HepG2 (cell line): ENCODE results near the gene CA9. TPM values are rescaled to one million over a fixed set of nuclear protein-coding genes. Genes with fewer than 3 reads are reported as not detected.

ENCODE experiments used
- ATAC-seq: fragments of 200-7000 bp; cut with Tn5 transposase; 3 replicates; pipeline ENCODE4 v1.9.1; 2020; ENCODE audit warnings: mild to moderate bottlenecking, moderate library complexity
- BruUV-seq: library from RNA; stranded (reverse); fragments of 400-500 nt; replicated peaks from 2 replicates; lab custom pipeline; 2021; lab: Mats Ljungman, UMichigan
- CTCF ChIA-PET: fragments of 300-600 bp; formaldehyde crosslinking; extraction: SDS; loops from one replicate; lab custom pipeline; 2021; ENCODE audit warnings: low total read pairs, inconsistent platforms, low intra/inter-chr PET ratio; lab: Yijun Ruan, JAX
- POLR2A ChIA-PET: fragments of 350-600 bp; sonication (Branson Sonifier 250); formaldehyde crosslinking; loops from one replicate; lab custom pipeline; 2020; ENCODE audit warnings: antibody characterized with exemption, inconsistent platforms; lab: Yijun Ruan, JAX
- DNase-seq: peaks from one replicate; pipeline ENCODE4 v3.0.0-alpha.2; 2015; ENCODE audit warnings: low spot score
- FAIRE-seq: peaks from 3 replicates; lab custom pipeline; 2011; peaks lifted over from hg19 to GRCh38; lab: Jason Lieb, UNC
- H2AFZ ChIP-seq: one replicate; pipeline ENCODE4 v1.6.1; 2011; ENCODE audit warnings: low read length, inconsistent platforms
- H3K27ac ChIP-seq: fragments of 300-600 bp; 3 replicates; pipeline ENCODE4 v1.8.0; 2011; ENCODE audit warnings: mixed run types, mild to moderate bottlenecking, mixed read lengths, low read length, inconsistent platforms; ENCODE audit not compliant: insufficient read depth; ENCODE audit errors: extremely low read length
- H3K27me3 ChIP-seq, 2 experiments: fragments of 200-600 bp in 1 of 2; 2 replicates in 1 of 2; 3 replicates in 1 of 2; pipeline versions ENCODE4 v1.6.0 to v1.8.0; 2011; ENCODE audit warnings: low read length in 2 of 2, mild to moderate bottlenecking in 2 of 2, moderate library complexity in 2 of 2, inconsistent platforms in 1 of 2; ENCODE audit not compliant: insufficient read depth in 2 of 2, control insufficient read depth in 1 of 2
- H3K36me3 ChIP-seq, 2 experiments: fragments of 200-600 bp in 1 of 2; replicated peaks in 1 of 2; 2 replicates in 1 of 2; 3 replicates in 1 of 2; pipeline versions ENCODE4 v1.5.1 to v1.8.0; 2011; ENCODE audit warnings: low read length in 2 of 2, inconsistent platforms in 1 of 2; ENCODE audit not compliant: insufficient read depth in 2 of 2, control insufficient read depth in 1 of 2
- H3K4me1 ChIP-seq: 2 replicates; pipeline ENCODE4 v1.5.1; 2012; ENCODE audit warnings: low read length, inconsistent platforms; ENCODE audit not compliant: insufficient read depth
- H3K4me2 ChIP-seq: 2 replicates; pipeline ENCODE4 v1.6.0; 2011; ENCODE audit warnings: low read depth, low read length, inconsistent platforms
- H3K4me3 ChIP-seq, 3 experiments: fragments of 200-600 bp in 1 of 3; sonication (generic), shearing (Covaris generic) in 1 of 3; replicated peaks in 1 of 3; 2 replicates each; pipeline ENCODE4 v1.5.1; 2011 to 2016; ENCODE audit warnings: low read length in 3 of 3, inconsistent platforms in 2 of 3, low read depth in 2 of 3, mild to moderate bottlenecking in 2 of 3, control low read depth in 1 of 3, mixed read lengths in 1 of 3; ENCODE audit not compliant: insufficient read depth in 1 of 3
- H3K79me2 ChIP-seq: one replicate; pipeline ENCODE4 v1.6.1; 2011; ENCODE audit warnings: low read length, inconsistent platforms; ENCODE audit not compliant: insufficient read depth
- H3K9ac ChIP-seq: 2 replicates; pipeline ENCODE4 v1.6.0; 2011; ENCODE audit warnings: mild to moderate bottlenecking, low read depth, low read length, inconsistent platforms; ENCODE audit not compliant: insufficient read depth
- H3K9me3 ChIP-seq: 2 replicates; pipeline ENCODE4 v1.5.1; 2012; ENCODE audit warnings: mild to moderate bottlenecking, low read length
- H4K20me1 ChIP-seq: 2 replicates; pipeline ENCODE4 v1.6.0; 2011; ENCODE audit warnings: inconsistent platforms, mild to moderate bottlenecking, low read length, moderate library complexity; ENCODE audit not compliant: insufficient read depth
- CHD4 ChIP-seq: fragments of 200-600 bp; sonication (generic); IDR thresholded peaks from 2 replicates; pipeline ENCODE4 v1.7.0; 2017; ENCODE audit warnings: mild to moderate bottlenecking, low read length, borderline replicate concordance
- MIER3 ChIP-seq: IDR thresholded peaks from 2 replicates; pipeline ENCODE4 v1.6.1; 2016; ENCODE audit warnings: missing compliant biosample characterization, borderline replicate concordance
- MLLT10 ChIP-seq: sonication (generic); formaldehyde crosslinking; IDR thresholded peaks from 2 replicates; pipeline ENCODE4 v1.4.0; 2020; ENCODE audit warnings: missing genetic modification reagents
- NCOA2 ChIP-seq: sonication (generic); formaldehyde crosslinking; IDR thresholded peaks from 2 replicates; pipeline ENCODE4 v1.8.0; 2022; ENCODE audit warnings: inconsistent platforms
- PITX1 ChIP-seq: sonication (generic); formaldehyde crosslinking; IDR thresholded peaks from 2 replicates; pipeline ENCODE4 v1.5.1; 2020; ENCODE audit warnings: mild to moderate bottlenecking, missing genetic modification reagents
- RARA ChIP-seq: IDR thresholded peaks from 2 replicates; pipeline ENCODE4 v1.6.1; 2016; ENCODE audit warnings: missing genetic modification reagents, missing compliant biosample characterization
- ZNF24 ChIP-seq: fragments of 450-650 bp; IDR thresholded peaks from 2 replicates; pipeline ENCODE4 v1.6.1; 2017; ENCODE audit warnings: antibody characterized with exemption, mild to moderate bottlenecking
- ZNF251 ChIP-seq: sonication (generic); formaldehyde crosslinking; IDR thresholded peaks from 2 replicates; pipeline ENCODE4 v1.9.0; 2021; ENCODE audit warnings: mild to moderate bottlenecking, missing genetic modification reagents
- ZNF564 ChIP-seq: sonication (generic); formaldehyde crosslinking; IDR thresholded peaks from 2 replicates; pipeline ENCODE4 v1.8.1; 2023; ENCODE audit warnings: mild to moderate bottlenecking, missing genetic modification reagents
- ZNF724P ChIP-seq: sonication (generic); formaldehyde crosslinking; IDR thresholded peaks from 2 replicates; pipeline ENCODE4 v1.8.0; 2022; ENCODE audit warnings: missing genetic modification reagents, borderline replicate concordance
- WGBS: methylation state at CpG from one replicate; pipeline ENCODE4 v1.1.6; 2017; ENCODE audit warnings: low lambda C conversion rate; 5-methylcytosine and 5-hydroxymethylcytosine counted together
- in situ Hi-C: cut with HindIII; loops from 2 replicates; pipeline ENCODE4 v1.10.0; 2017; ENCODE audit warnings: low pct_unique_long_range_greater_than_20kb; ENCODE audit not compliant: extremely low pct_ligation_motif_present
- intact Hi-C: fragments of 100-400 bp; cut with micrococcal nuclease; formaldehyde crosslinking; loops from one replicate; pipeline ENCODE4 v1.10.0; 2022; ENCODE audit not compliant: unreplicated experiment
- polyA plus RNA-seq, 8 experiments: library from polyadenylated mRNA; depleted of rRNA in 3 of 8; stranded (reverse) in 7 of 8; unstranded in 1 of 8; fragments of >200 nt; fragmentation: Illumina TruSeq in 4 of 8; extraction: Trizol in 4 of 8; gene quantifications; 2 replicates each; pipeline versions ENCODE4 v1.2.1 to v1.2.3, GENCODE V29; 2011 to 2016; ENCODE audit warnings: low read depth in 4 of 8, missing spikeins in 1 of 8, mixed read lengths in 1 of 8; ENCODE audit not compliant: insufficient read depth in 1 of 8
- total RNA-seq, 5 experiments: library from RNA; depleted of rRNA; stranded (reverse); fragments of >200 nt; fragmentation: Illumina TruSeq; extraction: Trizol; gene quantifications; 2 replicates each; pipeline ENCODE4 v1.2.3, GENCODE V29; 2016; ENCODE audit warnings: low read depth in 1 of 5
- TF ChIP-seq, protein P1 (sequence below): sonication (generic); formaldehyde crosslinking; IDR thresholded peaks from 2 replicates; pipeline ENCODE4 v1.5.1; 2020; ENCODE audit warnings: mild to moderate bottlenecking, missing genetic modification reagents
- TF ChIP-seq, protein P2 (sequence below): sonication (generic); formaldehyde crosslinking; IDR thresholded peaks from 2 replicates; pipeline ENCODE4 v1.8.0; 2023; ENCODE audit warnings: mild to moderate bottlenecking, missing genetic modification reagents

Gene CA9
- total and polyA plus RNA-seq, 2 of the 13 experiments (the other 11 are each of a cell fraction or from before 2014, with no cell fraction given): 0.13 to 152 TPM

DNA sequence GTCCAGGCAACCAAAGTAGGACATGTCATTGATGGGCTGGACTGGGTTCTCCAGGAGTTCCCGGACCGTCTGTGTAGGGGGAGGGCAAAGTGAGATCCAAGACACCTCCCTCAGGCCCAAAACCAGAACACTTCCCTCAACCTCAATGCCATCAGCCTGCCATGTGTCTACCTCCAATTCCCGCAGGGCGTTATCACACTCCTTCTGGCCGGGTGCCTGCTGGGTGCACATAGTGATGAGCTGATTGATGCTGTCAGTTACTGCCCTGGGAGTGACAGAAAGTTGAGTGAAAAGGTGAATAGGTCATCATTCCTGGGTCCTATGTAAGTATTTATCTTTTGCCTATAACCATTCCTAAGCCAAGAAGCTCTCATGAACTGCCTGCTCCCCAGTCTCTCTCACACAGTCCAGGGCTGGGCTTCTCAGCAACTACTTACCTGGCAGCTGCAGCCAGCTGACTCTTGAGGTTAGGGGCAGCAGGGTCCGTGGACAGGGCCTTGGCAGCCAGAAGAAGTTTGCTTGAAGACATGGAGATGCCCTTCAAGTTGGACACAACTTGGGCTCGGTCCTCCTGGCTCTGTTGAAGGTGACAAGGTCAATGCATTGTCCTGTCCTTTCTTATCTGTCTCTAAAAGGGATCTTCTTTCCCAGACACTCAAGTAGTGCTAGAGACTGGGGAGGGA, 37.2 kb downstream of the CA9 start:
- no peaks in the 10 kb centered on the region for H3K4me1 ChIP-seq
- POLR2A ChIA-PET: interaction anchor here (0.9 to 1.5 kb wide), 2 partner anchors 46 to 53 kb away, joined by 3 read pairs; partner anchors contain the start of genes CCDC107 and RMRP
- in situ Hi-C loops (no loop called here), intact Hi-C loops (no loop called here)
- WGBS: 89% methylated on average over 7 of the region's 7 CpGs
- no peaks in the 10 kb centered on the region for H4K20me1 ChIP-seq
- no peak for DNase-seq
- no peak overlapping the region for H2AFZ ChIP-seq
- no peaks in the 10 kb centered on the region for H3K27me3 ChIP-seq
- CTCF ChIA-PET: no interaction called here
- H3K9me3 ChIP-seq: no peaks in the 10 kb centered on the region
- no peak overlapping the region for H3K9ac ChIP-seq
- H3K27ac ChIP-seq: no peak overlapping the region
- no peak overlapping the region for H3K4me2 ChIP-seq
- peaks cover 54 to 90% of the 10 kb centered on the region in 2 experiments for H3K36me3 ChIP-seq
- no peak for ATAC-seq
- no TSS peak for BruUV-seq
- no peak for FAIRE-seq
- H3K79me2 ChIP-seq: no peaks in the 10 kb centered on the region
- H3K4me3 ChIP-seq: no peak overlapping the region
- no peak for TF ChIP-seq ZNF564
- TF ChIP-seq MLLT10 (CRISPR knock-in tag): no peak
- TF ChIP-seq CHD4: no peak
- TF ChIP-seq PITX1 (CRISPR knock-in tag): no peak
- no peak for TF ChIP-seq ZNF251
- no peak for TF ChIP-seq RARA (CRISPR knock-in tag)
- TF ChIP-seq, protein P1, sequence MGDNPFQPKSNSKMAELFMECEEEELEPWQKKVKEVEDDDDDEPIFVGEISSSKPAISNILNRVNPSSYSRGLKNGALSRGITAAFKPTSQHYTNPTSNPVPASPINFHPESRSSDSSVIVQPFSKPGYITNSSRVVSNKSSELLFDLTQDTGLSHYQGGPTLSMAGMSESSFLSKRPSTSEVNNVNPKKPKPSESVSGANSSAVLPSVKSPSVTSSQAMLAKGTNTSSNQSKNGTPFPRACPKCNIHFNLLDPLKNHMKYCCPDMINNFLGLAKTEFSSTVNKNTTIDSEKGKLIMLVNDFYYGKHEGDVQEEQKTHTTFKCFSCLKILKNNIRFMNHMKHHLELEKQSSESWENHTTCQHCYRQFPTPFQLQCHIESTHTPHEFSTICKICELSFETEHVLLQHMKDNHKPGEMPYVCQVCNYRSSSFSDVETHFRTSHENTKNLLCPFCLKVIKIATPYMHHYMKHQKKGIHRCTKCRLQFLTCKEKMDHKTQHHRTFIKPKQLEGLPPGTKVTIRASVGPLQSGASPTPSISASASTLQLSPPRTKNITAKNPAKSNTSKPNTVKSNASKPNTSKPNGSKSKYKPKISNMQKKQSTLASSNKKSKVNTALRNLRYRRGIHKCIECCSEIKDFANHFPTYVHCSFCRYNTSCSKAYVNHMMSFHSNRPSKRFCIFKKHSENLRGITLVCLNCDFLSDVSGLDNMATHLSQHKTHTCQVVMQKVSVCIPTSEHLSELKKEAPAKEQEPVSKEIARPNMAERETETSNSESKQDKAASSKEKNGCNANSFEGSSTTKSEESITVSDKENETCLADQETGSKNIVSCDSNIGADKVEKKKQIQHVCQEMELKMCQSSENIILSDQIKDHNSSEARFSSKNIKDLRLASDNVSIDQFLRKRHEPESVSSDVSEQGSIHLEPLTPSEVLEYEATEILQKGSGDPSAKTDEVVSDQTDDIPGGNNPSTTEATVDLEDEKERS: no peak
- TF ChIP-seq ZNF24: no peak
- TF ChIP-seq, protein P2, sequence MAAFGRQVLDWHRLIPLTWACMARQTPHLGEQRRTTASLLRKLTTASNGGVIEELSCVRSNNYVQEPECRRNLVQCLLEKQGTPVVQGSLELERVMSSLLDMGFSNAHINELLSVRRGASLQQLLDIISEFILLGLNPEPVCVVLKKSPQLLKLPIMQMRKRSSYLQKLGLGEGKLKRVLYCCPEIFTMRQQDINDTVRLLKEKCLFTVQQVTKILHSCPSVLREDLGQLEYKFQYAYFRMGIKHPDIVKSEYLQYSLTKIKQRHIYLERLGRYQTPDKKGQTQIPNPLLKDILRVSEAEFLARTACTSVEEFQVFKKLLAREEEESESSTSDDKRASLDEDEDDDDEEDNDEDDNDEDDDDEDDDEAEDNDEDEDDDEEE (CRISPR knock-in tag): no peak
- TF ChIP-seq MIER3: no peak
- no peak for TF ChIP-seq ZNF724P (CRISPR knock-in tag)
- TF ChIP-seq NCOA2 (CRISPR knock-in tag): no peak
